SK-N-SH (cell line): ENCODE results near the gene TNFRSF1B. TPM values are rescaled to one million over a fixed set of nuclear protein-coding genes. Genes with fewer than 3 reads are reported as not detected.

Experiments
- CTCF ChIA-PET: fragments of 300-600, 350-600 bp; formaldehyde crosslinking; extraction: SDS; loops from one replicate; lab custom pipeline; 2021; lab: Yijun Ruan, JAX
- POLR2A ChIA-PET: fragments of 350-600 bp; sonication (Branson Sonifier 250); formaldehyde crosslinking; extraction: SDS; loops from one replicate; lab custom pipeline; 2020; ENCODE audit warnings: antibody characterized with exemption, inconsistent platforms; lab: Yijun Ruan, JAX
- DNase-seq: peaks from one replicate; pipeline ENCODE4 v3.0.0; 2012
- H2AFZ ChIP-seq: fragments of 200-600 bp; sonication (generic); 2 replicates; pipeline ENCODE4 v1.8.1; 2016; ENCODE audit warnings: antibody characterized with exemption, mild to moderate bottlenecking, low read depth
- H3F3A ChIP-seq: fragments of 200-600 bp; sonication (generic); replicated peaks from 2 replicates; pipeline ENCODE3; 2016; ENCODE audit warnings: antibody characterized with exemption, mild to moderate bottlenecking; ENCODE audit not compliant: insufficient read depth
- H3K27ac ChIP-seq, 2 experiments: fragments of 200-500 bp in 1 of 2; fragments of 200-600 bp in 1 of 2; sonication (Bioruptor generic) in 1 of 2; sonication (generic), shearing (Covaris generic) in 1 of 2; 2 replicates each; pipeline versions ENCODE4 v1.5.1 to v1.6.1; 2014 to 2016; ENCODE audit warnings: low read depth in 2 of 2, inconsistent platforms in 1 of 2, low read length in 1 of 2, mild to moderate bottlenecking in 1 of 2, mixed read lengths in 1 of 2
- H3K27me3 ChIP-seq: fragments of 200-600 bp; sonication (generic), shearing (Covaris generic); 2 replicates; pipeline ENCODE4 v1.6.1; 2016; ENCODE audit warnings: mixed run types; ENCODE audit not compliant: insufficient read depth
- H3K36me3 ChIP-seq, 2 experiments: fragments of 200-500 bp in 1 of 2; fragments of 200-600 bp in 1 of 2; sonication (Bioruptor generic) in 1 of 2; sonication (generic) in 1 of 2; replicated peaks in 1 of 2; 2 replicates each; pipeline versions ENCODE3 to v1.5.1; 2014 to 2016; ENCODE audit warnings: low read length in 1 of 2, mild to moderate bottlenecking in 1 of 2; ENCODE audit not compliant: insufficient read depth in 2 of 2, control insufficient read depth in 1 of 2
- H3K4me1 ChIP-seq, 2 experiments: fragments of 200-500 bp in 1 of 2; fragments of 200-600 bp in 1 of 2; sonication (Bioruptor generic) in 1 of 2; sonication (generic), shearing (Covaris generic) in 1 of 2; 2 replicates each; pipeline versions ENCODE4 v1.5.1 to v1.6.1; 2014 to 2016; ENCODE audit warnings: low read depth in 1 of 2, low read length in 1 of 2, mixed run types in 1 of 2; ENCODE audit not compliant: insufficient read depth in 2 of 2, control insufficient read depth in 1 of 2
- H3K4me2 ChIP-seq: fragments of 200-600 bp; sonication (generic), shearing (Covaris generic); 2 replicates; pipeline ENCODE4 v1.6.1; 2017; ENCODE audit warnings: mixed run types
- H3K4me3 ChIP-seq, 2 experiments: fragments of 200-500 bp in 1 of 2; fragments of 200-600 bp in 1 of 2; sonication (Bioruptor generic) in 1 of 2; sonication (generic), shearing (Covaris generic) in 1 of 2; 2 replicates each; pipeline versions ENCODE4 v1.5.1 to v1.8.1; 2014 to 2016; ENCODE audit warnings: low read depth in 2 of 2, inconsistent platforms in 1 of 2, low read length in 1 of 2, mild to moderate bottlenecking in 1 of 2, mixed read lengths in 1 of 2, moderate library complexity in 1 of 2
- H3K79me2 ChIP-seq: fragments of 200-600 bp; sonication (generic); 2 replicates; pipeline ENCODE4 v1.8.1; 2017; ENCODE audit warnings: mild to moderate bottlenecking; ENCODE audit not compliant: insufficient read depth
- H3K9ac ChIP-seq: fragments of 200-600 bp; sonication (generic); 2 replicates; pipeline ENCODE4 v1.6.1; 2017; ENCODE audit warnings: mixed run types
- H3K9me2 ChIP-seq: fragments of 200-600 bp; sonication (generic); 2 replicates; pipeline ENCODE4 v1.6.1; 2017; ENCODE audit warnings: mixed run types
- H3K9me3 ChIP-seq: fragments of 200-600 bp; sonication (generic); 2 replicates; pipeline ENCODE4 v1.6.1; 2017; ENCODE audit warnings: mixed run types, mild to moderate bottlenecking, moderate library complexity
- H4K20me1 ChIP-seq: fragments of 200-600 bp; sonication (generic); 2 replicates; pipeline ENCODE4 v1.6.1; 2017; ENCODE audit warnings: mild to moderate bottlenecking, mixed run types; ENCODE audit not compliant: insufficient read depth
- CHD2 ChIP-seq: fragments of 150-350 bp; IDR thresholded peaks from 2 replicates; pipeline ENCODE4 v1.6.1; 2018; ENCODE audit warnings: low read length; ENCODE audit not compliant: partially characterized antibody
- ELF1 ChIP-seq: IDR thresholded peaks from 2 replicates; pipeline ENCODE4 v1.4.0; 2012
- FOSL2 ChIP-seq: IDR thresholded peaks from 2 replicates; pipeline ENCODE4 v1.4.0; 2012; ENCODE audit warnings: low read depth, mild to moderate bottlenecking, moderate library complexity, borderline replicate concordance
- FOXM1 ChIP-seq: IDR thresholded peaks from 2 replicates; pipeline ENCODE4 v1.4.0; 2012; ENCODE audit warnings: low read depth, mild to moderate bottlenecking
- GATA2 ChIP-seq: sonication (generic); formaldehyde crosslinking; IDR thresholded peaks from 2 replicates; pipeline ENCODE4 v1.5.0; 2020; ENCODE audit warnings: mild to moderate bottlenecking, missing genetic modification reagents
- JUND ChIP-seq: IDR thresholded peaks from 2 replicates; pipeline ENCODE4 v1.4.0; 2012
- MEF2A ChIP-seq: IDR thresholded peaks from 2 replicates; pipeline ENCODE4 v1.4.0; 2012; ENCODE audit warnings: low read depth, borderline replicate concordance
- MXI1 ChIP-seq: IDR thresholded peaks from 2 replicates; pipeline ENCODE4 v1.6.1; 2012; ENCODE audit warnings: mild to moderate bottlenecking, low read depth, low read length, improper control_type of control experiment
- PBX3 ChIP-seq: IDR thresholded peaks from 2 replicates; pipeline ENCODE4; 2012
- RCOR1 ChIP-seq: fragments of 150-350 bp; IDR thresholded peaks from 2 replicates; pipeline ENCODE4 v1.6.1; 2017; ENCODE audit warnings: antibody characterized with exemption, low read length
- RFX5 ChIP-seq: IDR thresholded peaks from 2 replicates; pipeline ENCODE4 v1.6.1; 2012; ENCODE audit warnings: mild to moderate bottlenecking, improper control_type of control experiment, low read length
- TCF12 ChIP-seq: IDR thresholded peaks from 2 replicates; pipeline ENCODE4 v1.4.0; 2012
- YY1 ChIP-seq: IDR thresholded peaks from 2 replicates; pipeline ENCODE4 v1.4.0; 2012; ENCODE audit warnings: low read depth, mild to moderate bottlenecking
- WGBS: methylation state at CpG from one replicate; pipeline ENCODE4 v1.1.6; 2017; ENCODE audit warnings: low lambda C conversion rate; 5-methylcytosine and 5-hydroxymethylcytosine counted together
- polyA plus RNA-seq, 3 experiments: library from polyadenylated mRNA; depleted of rRNA; stranded (reverse); fragments of >200 nt; gene quantifications; 2 replicates each; pipeline ENCODE4 v1.2.3, GENCODE V29; 2012
- TF ChIP-seq, protein P1 (sequence below): fragments of 150-350 bp; IDR thresholded peaks from 2 replicates; pipeline ENCODE4 v1.6.1; 2017; ENCODE audit warnings: antibody characterized with exemption, low read length, low read depth, borderline replicate concordance

The TNFRSF1B gene
- polyA plus RNA-seq, 1 of the 3 experiments (the other 2 are of a cell fraction) = 0.36 TPM

DNA sequence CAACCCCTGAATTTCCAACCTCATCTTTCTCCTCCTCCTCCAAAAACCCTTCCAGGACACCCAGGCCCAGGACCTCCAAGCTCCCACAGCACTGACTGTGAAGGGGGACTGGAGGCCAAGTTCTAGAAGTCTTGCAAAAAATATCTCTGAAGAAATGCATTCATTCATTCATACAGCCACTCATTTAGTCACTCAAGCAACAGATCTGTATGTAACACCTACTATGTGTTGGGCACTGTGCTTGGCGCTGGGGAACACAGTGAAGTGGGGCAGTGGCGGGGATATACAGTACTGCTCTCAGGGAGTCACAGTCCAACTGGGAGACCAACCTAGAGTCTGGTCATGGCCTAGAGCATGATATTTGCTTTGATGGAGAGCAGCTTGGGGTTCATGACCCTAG, 15.3 kb upstream of the TNFRSF1B start (continued):
- TF ChIP-seq PBX3 = no peak
- TF ChIP-seq MXI1 = no peak
- no peak for TF ChIP-seq RFX5
- TF ChIP-seq MEF2A = no peak
- no peak for TF ChIP-seq FOXM1
- TF ChIP-seq, all 33 proteins: peak for 0

DNA sequence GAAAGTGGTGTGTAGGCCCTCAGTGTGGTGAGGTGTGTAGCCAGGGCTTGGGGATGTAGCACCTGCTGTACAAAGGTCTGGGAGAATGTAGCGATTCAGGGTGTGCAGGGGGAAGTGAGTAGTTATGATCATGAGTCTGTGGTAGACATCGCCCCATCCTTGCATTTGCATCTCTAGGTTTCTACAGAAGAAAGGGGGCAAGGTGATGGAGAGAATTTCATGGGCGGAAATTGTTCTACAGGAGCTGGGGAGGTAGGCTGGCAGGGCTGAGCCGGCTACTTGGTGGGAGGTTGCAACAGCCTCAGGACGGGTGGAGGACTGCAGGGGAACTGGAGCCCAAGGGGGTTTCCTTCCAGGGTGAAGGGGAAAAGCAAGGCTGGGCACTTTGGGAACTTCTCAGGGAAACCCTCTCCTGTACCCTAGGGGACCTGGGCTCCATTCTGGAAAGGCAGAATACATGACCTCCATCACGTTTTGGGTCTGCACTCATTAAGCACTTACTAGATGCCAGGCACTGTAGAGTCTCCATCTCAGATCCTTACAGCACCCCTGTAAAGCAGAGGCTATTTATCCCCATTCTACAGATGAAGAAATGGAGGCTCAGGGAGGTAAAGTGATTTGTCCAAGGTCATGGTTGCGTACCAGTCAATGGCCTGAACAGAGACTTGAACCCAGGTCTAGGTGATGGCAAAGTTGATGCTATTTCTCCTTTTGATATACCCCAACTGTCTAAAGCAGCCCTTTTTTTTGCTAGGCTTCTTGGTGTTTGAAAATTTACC, 14.5 kb upstream of the TNFRSF1B start:
- no peak overlapping the region for H2AFZ ChIP-seq
- no peaks in the 10 kb centered on the region for H3K36me3 ChIP-seq
- no peaks in the 10 kb centered on the region for H3K27me3 ChIP-seq
- H3K9me3 ChIP-seq = no peaks in the 10 kb centered on the region
- no peak overlapping the region for H3K27ac ChIP-seq
- 78% methylated on average over 7 of the region's 7 CpGs for WGBS
- H3K79me2 ChIP-seq = no peaks in the 10 kb centered on the region
- H3K4me2 ChIP-seq = no peak overlapping the region
- ChIA-PET CTCF (interaction anchor here (0.8 to 3.9 kb wide), 3 partner anchors 8 to 28 kb away, joined by 3 to 34 read pairs (median 3); no protein-coding TSS in a partner anchor), POLR2A (no interaction called here)
- no peak overlapping the region for H3K9ac ChIP-seq
- no peaks in the 10 kb centered on the region for H4K20me1 ChIP-seq
- peaks cover 0 to 6% of the 10 kb centered on the region in 2 experiments; a peak in 1 of 4 replicates for H3K4me1 ChIP-seq
- no peak overlapping the region for H3K4me3 ChIP-seq
- DNase-seq = no peak
- H3F3A ChIP-seq = no peaks in the 10 kb centered on the region
- TF ChIP-seq, protein P1, sequence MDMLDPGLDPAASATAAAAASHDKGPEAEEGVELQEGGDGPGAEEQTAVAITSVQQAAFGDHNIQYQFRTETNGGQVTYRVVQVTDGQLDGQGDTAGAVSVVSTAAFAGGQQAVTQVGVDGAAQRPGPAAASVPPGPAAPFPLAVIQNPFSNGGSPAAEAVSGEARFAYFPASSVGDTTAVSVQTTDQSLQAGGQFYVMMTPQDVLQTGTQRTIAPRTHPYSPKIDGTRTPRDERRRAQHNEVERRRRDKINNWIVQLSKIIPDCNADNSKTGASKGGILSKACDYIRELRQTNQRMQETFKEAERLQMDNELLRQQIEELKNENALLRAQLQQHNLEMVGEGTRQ = no peak
- no peak for TF ChIP-seq TCF12
- no peak for TF ChIP-seq CHD2
- TF ChIP-seq MEF2A = no peak
- no peak for TF ChIP-seq PBX3
- TF ChIP-seq FOSL2 = no peak
- TF ChIP-seq RCOR1 = no peak
- TF ChIP-seq JUND = no peak
- no peak for TF ChIP-seq RFX5
- TF ChIP-seq FOXM1 = no peak
- no peak for TF ChIP-seq ELF1
- no peak for TF ChIP-seq GATA2
- no peak for TF ChIP-seq YY1
- H3K9me2 ChIP-seq = no peaks in the 10 kb centered on the region
